T-helper 22 cell (primary cell): ENCODE results near the gene CLCNKB.
"Not testable (repeated sequence)": the region's sequence is repeated elsewhere in the genome, so short reads cannot be mapped to it uniquely, and the experiment has no call there.

Experiments
- DNase-seq: peaks from one replicate; pipeline ENCODE4 v3.0.0-alpha.2; 2020; ENCODE audit warnings: low read depth

Gene CLCNKB

DNA sequence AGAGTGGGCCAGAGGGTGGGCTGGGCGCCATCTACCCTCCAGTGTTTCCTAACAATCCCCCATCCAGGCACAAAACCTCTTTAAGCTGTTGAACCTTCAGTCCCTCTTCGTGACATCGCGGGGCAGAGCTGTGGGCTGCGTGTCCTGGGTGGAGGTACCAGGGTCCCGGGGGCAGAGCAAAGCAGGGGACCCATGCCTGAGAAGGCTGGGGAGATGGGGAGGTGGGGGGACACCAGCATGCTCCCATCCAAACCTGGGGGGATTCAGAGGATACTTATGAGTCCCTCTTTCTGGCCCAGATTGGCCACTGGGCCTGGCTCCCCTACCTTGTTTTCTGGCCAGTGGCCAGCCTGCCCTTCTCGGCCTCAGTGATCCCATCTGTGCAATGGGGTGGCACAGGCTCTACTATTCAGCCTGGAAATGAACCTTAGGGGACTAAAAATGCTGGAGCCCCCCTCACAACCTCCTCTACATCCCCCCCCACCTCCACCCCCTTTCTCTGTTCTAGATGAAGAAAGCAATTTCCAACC, 10.4 kb upstream of the CLCNKB start:
- DNase-seq: not testable (repeated sequence)

DNA sequence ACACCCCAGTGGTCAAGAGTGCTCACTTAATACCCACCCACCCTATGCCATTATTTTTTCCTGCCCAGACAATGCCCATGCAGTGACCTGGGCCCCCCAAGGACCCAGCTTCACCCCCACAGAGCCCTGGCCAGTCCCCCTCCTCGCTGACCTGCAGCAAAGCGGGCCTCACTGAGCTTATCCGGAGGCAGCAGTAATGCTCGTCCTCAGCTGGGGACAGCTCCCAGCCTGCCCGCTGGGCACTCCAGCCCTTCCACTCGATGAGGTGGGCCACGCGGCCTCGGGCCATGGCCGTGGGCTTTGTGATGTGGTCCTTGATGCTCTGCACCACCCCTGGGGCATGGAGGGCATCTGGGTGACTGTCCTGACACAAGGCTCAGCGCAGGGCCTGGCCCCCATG, 7.1 kb upstream of the CLCNKB start:
- not testable (repeated sequence) for DNase-seq

DNA sequence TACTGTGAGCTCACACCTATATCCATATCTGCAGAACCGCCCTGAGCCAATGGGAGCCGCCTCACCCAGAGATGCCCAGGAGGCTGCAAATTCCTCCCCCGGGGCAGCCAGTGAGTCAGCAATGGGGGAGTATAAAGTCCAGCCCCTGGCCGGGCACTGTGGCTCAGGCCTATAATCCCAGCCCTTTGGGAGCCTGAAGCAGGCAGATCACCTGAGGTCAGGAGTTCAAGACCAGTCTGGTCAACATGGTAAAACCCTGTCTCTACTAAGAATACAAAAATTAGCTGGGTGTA, 5.0 kb upstream of the CLCNKB start:
- no peak for DNase-seq

DNA sequence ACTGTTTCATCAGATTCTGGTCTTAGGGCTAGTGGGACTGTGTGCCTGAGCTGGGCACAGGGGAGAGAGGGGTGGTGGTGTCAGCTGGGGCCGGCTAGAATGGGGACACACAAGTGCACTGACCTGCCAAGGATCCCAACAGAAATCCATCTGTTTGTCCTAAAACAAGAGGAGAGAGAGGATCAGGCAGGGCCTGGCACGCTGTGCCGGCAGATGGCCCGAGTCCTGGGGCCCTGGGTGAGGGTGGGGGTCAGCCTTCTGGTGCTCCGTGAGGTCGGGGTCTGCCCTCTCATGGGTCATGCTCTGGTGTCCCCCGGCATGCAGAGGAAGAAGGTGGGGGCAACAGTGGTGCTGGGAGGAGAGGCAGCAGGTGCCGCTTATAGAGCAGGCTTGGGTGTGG, 3.7 kb upstream of the CLCNKB start:
- not testable (repeated sequence) for DNase-seq

DNA sequence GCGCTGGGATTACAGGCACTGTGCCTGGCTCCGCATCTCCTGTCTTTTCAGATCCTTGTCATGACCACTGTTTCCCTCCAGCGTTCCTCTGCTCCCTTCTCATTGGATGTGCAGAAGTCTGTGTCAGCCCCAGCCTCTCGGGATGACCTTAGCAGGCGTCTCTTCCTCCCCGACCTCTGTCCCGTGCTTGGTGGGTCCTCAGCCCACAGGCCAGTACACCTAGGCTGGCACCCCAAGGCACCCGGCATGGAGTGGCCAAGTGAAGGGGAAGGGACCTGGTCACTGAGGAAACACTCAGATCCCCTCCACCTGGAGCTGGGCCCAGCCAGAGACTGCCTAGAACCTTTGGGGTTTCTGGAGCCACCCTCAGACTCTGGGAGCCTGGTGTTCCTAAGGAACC, 2.4 kb upstream of the CLCNKB start:
- DNase-seq: no peak

DNA sequence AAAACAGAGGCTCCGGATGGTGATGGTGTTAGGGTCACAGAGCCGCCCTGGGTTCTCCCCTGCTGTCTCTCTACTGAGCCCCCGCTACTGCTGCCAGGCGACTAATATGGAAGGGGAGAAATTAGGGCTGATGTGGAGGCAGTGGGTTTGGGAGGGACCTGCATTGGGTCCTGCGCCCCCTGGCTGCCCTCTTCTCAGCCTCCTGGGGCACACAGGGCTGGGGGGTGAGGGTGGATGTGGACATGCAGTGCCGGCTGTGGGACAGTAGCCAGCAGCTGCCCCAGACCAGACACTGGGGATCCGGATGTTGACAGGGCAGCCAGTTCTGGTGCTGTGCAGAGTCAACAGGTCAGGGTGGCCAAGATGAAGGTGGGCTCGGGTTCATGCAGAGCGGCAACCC, 1.5 kb upstream of the CLCNKB start:
- DNase-seq: no peak

DNA sequence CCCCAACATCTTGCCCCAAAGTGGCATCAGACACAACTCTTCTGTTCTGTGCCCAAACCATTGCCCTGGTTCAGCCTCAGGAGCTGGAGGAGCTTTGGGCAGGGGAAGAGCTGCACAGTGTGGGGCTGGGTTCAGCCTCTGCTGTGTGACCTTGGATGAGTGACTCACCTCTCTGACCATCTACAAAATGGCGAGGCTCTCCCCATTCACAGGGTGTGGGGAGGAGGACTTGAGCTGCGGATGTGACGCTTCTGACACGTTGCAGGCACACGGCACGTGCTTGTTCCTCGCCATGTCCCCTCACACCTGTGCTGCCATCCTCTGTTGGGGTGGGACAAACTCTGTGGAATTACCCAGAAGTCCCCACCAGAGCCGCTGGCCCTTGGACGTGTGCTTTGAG, 928 bp upstream of the CLCNKB start:
- DNase-seq: not testable (repeated sequence)

DNA sequence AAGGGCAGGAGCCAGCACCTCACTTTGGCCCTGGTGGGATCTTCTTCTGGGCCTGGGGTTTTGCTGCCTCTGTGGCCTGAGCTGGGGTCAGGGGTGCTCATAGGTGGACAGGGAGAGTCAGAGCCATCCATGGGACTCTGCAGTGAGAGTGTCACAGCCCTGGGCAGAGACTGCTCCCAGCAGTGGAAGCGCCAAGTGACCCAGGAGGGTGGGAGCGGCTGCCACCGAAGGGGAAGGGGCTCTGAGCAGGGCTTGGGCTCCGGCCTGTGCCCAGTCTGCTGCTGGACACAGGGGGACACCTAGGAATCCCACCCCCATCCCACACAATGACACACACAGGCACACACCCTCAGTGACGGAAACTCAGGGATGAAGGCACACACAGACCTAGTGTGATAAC, 368 bp downstream of the CLCNKB start:
- no peak for DNase-seq

DNA sequence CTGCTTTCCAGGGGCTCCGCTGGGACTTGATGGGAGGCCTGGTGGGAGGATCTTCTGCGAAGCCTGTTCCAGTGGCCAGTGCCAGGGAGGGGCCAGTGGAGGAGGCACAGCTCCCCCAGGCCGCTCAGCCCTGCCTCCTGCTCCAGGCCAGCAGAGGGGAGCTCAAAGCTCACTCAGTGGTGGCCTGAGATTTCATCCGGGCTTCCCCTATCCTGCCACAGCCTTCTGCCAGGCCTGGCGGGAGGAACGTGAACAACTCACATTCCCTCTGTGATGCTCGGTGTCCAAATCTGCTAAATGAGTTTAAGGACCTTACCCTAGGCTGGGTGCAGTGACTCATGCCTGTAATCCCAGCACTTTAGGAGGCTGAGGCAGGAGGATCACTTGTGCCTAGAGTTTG, 3.3 kb downstream of the CLCNKB start:
- no peak for DNase-seq

DNA sequence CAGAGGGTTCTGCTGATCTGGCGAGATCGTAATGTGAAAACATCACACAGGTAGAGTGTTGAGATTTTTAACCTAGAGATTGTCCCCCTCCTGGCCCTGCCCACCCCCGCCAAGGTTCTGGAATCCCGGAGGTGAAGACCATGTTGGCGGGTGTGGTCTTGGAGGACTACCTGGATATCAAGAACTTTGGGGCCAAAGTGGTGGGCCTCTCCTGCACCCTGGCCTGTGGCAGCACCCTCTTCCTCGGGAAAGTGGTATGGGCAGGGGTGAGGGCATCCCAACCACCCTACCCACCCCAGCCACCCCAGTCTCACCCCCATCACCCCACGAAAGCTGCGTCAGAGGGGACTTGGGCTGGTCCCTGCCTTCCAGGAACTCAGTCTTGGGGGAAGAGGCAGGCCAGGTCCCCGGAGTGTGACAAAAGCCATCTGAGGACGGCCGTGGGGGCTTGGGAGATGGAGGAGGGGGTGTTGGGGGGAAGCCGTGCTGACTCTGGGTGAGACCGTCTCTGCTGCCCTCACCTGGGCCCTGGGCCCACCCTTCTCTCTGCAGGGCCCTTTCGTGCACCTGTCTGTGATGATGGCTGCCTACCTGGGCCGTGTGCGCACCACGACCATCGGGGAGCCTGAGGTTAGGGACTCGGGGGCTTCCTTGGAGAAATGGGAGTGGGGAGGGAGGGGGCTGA, 4.4 kb downstream of the CLCNKB start:
- no peak for DNase-seq

DNA sequence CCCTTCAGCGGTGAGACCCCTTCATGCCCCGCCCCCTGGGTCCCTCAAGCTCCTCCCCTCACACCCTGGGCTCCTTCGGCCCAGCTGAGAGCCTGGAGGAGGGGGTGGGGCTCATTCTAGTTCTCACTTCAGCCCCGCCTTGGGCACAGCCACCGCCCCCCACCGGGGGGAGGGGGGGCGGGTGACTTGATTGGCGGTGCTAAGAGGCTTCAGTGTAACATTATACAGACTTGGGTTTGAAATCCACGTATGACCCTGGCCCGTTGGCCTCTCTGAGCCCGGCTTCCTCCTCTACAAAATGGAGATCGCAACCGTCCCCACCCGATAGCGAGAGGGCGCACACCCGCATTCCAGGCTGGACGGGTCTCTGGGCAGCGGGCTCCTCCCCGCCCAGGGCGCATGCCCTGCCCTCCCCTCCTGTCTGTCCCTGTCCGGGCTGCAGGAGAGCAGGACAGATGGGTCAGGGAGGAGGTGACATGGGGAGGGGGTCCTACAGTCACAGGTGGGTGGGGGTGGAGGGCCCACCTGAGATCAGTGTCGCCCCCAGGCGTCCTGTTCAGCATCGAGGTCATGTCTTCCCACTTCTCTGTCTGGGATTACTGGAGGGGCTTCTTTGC, 5.1 kb downstream of the CLCNKB start:
- no peak for DNase-seq

DNA sequence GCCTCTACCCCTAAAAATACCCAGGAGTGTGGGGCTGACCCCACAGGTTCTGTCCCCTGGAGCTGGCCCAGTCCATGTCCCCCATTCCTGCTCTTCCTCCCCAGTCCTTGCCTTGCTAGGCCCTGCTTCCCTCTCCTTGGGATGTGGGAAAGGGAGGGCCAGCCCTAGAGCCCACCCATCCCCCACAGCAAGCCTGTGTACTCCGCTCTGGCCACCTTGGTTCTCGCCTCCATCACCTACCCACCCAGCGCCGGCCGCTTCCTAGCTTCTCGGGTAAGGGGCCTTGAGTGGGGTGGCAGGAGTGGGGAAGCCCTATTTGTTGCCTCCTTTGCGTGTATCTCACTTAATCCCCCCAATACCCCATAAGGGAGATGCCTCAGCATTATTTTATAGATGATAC, 6.7 kb downstream of the CLCNKB start:
- DNase-seq: no peak

DNA sequence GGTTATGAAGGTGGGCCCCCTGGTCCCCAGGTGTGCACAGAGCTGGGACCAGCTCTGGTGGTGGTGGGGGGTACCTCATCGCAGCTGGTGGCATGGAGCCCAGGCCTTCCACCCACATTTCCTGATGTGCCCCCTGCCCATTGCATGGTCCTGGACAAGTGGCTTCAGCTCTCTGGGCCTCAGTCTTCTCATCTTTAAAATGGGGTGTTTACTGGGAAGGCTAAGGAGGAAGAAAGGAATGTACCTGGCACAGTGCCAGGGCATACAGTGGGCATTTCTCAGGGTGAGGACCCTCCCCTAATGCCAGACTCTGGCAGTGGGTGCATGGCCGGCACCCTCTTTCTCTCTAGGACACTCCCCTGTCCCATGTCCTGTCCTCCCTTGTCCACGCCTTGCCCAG, 7.5 kb downstream of the CLCNKB start:
- no peak for DNase-seq

DNA sequence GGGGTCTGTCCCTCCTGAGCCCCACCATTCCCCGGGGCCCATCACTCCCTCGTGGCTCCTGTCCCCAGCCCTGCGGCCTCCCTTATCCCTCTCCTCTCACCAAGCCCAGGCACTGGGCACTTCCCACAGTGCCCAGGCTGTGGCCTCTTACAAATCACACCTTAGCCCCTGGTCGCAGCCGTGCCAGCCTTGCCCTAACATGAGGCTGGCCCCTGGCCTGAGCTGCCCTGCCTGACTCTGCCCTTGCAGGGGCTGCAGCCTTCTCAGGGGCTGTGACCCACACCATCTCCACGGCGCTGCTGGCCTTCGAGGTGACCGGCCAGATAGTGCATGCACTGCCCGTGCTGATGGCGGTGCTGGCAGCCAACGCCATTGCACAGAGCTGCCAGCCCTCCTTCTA, 8.4 kb downstream of the CLCNKB start:
- not testable (repeated sequence) for DNase-seq

DNA sequence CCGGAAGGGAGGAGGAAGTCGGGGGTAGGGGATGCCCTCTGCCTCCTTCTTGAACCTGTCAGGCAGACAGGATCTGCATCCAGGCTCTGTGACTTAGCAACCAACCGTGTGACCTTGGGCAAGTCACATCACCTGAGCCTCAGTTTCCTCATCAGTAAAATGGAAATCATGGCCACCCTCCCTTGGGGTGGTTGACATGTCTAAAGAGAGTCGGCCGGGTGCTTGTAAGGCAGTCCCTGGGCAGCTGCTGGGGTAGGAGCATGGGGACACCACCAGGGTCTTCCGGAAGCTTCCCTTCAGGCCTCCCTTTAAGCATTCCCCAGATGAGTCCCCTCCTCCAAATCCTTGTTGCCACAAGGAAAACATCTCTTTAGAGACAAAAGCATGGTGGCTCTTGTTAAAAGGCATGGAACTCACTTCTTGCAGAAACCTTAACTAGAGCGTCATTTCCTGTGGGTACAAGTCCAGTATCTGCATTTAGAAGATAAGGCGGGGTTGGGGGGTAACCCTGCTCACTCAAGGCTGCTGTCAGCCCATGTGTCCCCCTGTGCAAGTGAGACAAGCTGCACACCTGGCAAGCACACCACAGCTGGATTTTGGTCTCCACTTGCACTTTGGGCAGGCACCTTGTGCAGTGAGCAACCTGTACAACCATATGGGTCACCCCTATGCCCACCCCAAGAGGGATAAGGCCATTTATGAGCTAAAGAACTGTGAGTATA, 10.4 kb downstream of the CLCNKB start:
- no peak for DNase-seq

DNA sequence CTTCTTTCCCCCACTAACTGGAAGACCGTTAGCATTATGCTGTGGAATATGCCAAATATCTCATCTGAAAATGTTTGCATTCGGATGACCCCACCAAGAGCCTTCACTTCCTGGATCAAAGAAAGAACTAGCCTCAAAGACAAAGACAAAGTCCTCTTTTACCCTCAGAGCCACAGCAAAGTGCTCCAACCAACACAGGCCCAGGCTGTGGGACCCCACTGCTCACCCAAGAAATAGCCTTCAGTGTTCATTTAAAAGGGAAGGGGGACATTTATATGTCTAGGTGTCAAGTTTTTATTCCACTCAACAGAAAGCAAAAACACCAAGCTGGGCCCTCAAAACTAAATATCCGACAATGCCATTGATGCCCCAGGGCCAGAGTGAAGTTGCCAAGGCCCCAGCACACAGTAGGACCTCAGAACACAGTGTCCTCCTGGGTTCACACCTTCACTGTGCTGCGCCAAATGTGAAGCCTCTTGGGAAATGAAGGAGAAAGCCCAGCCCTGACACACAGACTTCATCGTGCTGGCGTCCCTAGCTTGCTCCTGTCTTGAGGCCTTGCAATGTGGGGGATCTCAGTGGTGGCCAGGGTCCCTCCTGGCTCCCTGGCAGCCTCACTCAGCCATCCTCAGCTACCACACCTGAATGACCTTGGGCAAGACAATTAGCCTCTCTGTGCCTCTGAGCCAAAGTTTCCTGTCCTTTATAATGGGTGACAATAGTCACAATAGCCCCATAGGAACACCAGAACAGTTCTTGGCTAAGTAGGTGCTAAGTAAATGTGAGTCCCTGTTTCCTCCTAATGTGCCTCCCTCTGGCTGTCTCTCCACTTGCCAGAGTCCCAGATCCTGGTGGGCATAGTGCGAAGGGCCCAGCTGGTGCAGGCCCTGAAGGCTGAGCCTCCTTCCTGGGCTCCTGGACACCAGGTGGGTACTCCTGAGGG, 11.3 kb downstream of the CLCNKB start:
- no peak for DNase-seq

DNA sequence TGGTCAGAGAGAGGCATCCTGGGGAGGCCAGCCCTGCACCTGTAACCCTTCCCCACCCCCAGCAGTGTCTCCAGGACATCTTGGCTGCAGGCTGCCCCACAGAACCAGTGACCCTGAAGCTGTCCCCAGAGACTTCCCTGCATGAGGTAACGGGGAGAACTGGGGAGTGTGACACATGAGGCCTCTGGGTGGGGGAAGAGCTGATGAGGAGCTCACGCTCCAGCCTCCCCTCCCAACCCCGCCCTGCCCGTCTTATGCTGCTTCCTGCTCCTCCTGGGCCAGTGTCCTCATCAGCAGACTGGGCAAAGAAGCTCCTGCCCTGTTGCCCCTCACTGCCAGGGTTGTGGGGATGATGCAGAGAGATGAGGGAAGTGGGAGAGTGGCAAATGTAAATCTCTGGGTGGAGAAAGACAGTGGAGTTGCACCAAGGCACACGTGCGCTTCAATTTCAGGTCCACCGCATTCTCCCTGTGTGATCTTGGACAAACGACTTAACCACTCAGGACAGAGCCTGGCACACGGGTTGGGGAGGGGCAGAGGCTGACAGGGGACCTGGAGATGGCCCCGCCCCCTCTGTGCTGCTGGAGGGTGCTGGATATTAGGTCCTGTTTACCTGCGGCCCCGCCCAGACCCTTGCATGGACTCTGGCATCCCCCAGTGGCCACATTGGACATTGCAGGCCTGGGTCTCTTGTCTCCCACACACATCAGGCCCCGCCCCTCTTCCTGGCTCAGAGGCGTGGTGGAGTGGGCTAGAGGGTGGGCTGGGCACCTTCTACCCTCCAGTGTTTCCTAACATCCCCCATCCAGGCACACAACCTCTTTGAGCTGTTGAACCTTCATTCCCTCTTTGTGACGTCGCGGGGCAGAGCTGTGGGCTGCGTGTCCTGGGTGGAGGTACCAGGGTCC, 12.3 kb downstream of the CLCNKB start:
- DNase-seq: peak; percentile 59

DNA sequence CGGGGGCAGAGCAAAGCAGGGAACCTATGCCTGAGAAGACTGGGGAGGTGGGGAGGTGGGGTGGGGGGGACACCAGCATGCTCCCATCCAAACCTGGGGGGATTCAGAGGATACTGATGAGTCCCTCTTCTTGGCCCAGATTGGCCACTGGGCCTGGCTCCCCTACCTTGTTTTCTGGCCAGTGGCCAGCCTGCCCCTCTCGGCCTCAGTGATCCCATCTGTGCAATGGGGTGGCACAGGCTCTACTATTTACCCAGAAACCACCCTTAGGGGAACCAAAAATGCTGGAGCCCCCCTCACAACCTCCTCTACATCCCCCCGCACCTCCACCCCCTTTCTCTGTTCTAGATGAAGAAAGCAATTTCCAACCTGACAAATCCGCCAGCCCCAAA, 12.9 kb downstream of the CLCNKB start:
- not testable (repeated sequence) for DNase-seq

DNA sequence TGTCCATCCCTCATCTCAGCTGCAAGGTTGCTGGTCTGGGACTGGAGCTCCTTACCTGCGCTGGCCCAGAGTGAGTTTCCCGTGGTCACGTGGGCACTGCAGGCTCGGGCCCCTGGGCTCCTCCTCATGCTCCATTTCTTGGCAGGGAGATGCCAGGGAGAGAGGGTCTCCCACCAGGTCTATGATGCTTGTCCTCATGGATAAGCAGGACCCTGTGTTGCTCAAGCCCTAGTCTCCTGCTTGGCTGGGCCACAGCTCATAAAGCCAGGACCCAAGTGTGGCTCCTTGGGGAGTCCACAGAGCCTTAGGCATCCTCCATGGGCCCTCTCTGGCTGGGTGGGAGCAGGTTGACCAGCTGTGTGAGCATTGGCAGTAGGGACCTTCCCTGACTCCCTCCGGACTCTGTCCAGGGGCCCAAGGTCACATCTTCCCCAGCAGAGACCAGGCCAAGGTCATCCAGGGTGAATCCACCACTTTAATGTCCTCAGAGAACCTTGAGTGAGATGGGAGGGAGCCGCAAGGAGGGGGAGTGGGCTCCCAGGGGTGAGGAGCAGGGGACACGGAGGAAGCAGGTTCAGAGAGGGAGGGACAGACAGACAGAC, 13.8 kb downstream of the CLCNKB start:
- DNase-seq: not testable (repeated sequence)

DNA sequence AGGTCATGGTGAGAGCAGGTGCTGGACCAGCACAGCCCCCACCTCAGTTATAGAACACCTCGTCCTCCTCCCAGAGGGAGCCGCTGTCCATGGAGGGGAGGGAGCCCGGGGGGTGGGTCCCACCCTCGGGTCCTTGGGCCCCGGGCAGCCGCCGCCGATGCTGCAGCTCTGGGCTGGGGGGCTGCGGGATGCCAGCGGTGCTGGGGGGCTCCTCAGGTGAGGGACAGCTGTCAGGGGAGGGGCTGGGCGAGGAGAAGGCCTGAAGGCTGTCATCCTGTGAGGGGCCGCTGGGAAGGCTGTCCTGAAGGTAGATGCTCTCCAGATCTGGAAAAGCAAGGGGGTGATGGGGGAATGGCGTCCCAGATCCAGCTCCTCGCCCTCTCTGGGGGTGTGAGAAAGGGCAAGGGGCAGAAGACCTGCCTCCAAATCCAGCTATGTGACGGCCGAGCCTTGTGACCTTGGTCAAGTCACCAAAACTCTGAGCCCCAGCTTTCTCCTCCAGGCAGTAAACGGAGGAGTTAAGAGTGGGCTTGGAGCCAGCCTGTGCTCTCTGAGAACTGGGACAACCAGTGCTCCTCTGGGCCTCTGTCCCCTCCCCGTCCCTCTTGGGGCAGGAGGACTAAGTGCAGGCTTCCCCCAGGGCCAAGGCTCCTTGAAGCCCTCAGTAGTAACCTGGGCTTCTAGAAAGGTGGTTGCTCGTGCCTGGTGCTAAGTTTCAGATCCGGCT, 15.0 kb downstream of the CLCNKB start:
- DNase-seq: not testable (repeated sequence)
